ENCODE results near the gene PCBP3. TPM values are rescaled to one million over a fixed set of nuclear protein-coding genes. Genes with fewer than 3 reads are reported as not detected.

Gene PCBP3
- total RNA-seq, 1 experiment from 2014 or later: 3.7 TPM

DNA sequence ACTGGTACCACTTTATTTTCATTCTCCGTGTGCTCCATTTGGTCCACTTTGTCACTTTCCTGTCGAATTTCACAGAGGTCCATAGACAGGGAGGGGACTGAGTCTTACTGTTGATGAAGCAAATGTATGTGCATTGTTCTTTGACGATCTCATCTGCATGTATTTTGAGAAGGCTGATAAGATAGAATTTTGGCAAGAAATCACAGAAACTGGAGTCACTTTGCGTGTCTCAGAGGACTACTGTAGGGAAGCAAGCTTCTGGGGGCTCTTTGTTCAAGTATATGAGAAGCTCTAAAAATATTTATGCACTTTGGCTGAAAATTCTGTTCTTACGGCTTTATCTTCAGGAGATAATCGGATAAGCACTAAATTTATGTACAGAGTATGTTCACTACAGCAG, 78.1 kb downstream of the PCBP3 start:
- H3K27me3 Mint-ChIP-seq (ENCODE audit: insufficient read depth, unreplicated experiment): peaks cover 22% of the 10 kb centered on the region
- TF ChIP-seq, protein P1, sequence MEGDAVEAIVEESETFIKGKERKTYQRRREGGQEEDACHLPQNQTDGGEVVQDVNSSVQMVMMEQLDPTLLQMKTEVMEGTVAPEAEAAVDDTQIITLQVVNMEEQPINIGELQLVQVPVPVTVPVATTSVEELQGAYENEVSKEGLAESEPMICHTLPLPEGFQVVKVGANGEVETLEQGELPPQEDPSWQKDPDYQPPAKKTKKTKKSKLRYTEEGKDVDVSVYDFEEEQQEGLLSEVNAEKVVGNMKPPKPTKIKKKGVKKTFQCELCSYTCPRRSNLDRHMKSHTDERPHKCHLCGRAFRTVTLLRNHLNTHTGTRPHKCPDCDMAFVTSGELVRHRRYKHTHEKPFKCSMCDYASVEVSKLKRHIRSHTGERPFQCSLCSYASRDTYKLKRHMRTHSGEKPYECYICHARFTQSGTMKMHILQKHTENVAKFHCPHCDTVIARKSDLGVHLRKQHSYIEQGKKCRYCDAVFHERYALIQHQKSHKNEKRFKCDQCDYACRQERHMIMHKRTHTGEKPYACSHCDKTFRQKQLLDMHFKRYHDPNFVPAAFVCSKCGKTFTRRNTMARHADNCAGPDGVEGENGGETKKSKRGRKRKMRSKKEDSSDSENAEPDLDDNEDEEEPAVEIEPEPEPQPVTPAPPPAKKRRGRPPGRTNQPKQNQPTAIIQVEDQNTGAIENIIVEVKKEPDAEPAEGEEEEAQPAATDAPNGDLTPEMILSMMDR (IDR thresholded peaks at IDR 0.05; ENCODE audit: unreplicated experiment): no peak
- CTCF ChIA-PET: no interaction called here
- POLR2A ChIA-PET: interaction anchor here (1.2 kb wide), 1 partner anchor 52 kb away, joined by 4 read pairs; no protein-coding TSS in a partner anchor
- no peak overlapping the region for H3K4me3 Mint-ChIP-seq (ENCODE audit: unreplicated experiment)
- no peaks in the 10 kb centered on the region for H3K36me3 Mint-ChIP-seq (ENCODE audit: insufficient read depth, unreplicated experiment)
- H3K9me3 Mint-ChIP-seq (ENCODE audit: unreplicated experiment): no peaks in the 10 kb centered on the region
- BruUV-seq (replicated peaks): no TSS peak
- H3K4me1 Mint-ChIP-seq (ENCODE audit: insufficient read depth, unreplicated experiment): no peaks in the 10 kb centered on the region
- no peak for DNase-seq (ENCODE audit: unreplicated experiment)
- intact Hi-C loops (cut with micrococcal nuclease): no loop called here
- no peak overlapping the region for H3K27ac Mint-ChIP-seq (ENCODE audit: low read depth, unreplicated experiment)

DNA sequence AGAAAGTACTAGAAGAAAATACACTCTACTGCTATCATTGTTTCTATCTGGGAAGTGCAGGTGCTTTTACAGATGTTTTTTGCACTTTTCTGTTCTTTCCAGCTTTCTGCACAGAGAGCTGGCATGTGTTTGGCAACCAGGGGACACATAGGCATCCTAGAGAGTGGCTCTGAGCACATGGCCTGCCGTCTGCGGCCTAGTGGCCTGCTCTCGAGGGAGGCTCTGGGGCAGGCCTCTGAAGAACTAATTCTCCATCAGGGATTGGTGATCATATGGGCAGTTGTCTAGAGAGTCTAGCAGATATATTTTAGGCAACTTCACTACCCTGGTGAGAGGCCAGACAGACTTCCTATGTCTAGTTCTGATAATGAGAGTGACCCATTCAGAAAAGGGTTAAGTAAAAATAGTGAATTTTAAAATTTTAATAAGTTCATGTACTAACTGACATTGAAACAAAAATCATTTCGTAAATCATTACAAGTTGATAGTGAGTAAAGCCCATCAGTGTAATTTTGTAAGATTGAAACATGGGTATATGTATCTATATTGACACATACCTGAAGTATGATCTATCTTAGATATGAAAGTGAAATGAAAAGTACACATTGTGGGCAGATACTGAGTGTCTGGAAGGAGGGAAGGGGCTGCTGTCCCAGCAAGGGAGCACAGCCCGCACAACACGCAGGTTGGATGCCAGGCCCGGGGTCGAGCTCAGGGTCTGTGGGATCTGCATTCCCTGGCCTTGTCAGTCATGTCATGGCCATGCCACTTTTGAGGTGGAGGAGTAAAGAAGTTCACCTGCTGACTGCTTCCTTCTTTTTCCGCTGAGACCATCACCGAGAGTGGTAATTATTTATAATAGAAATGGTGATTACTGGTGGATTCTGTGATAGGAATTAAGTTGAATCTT, 79.8 kb downstream of the PCBP3 start:
- ChIA-PET POLR2A (interaction anchor here (1.2 to 1.4 kb wide), 2 partner anchors 19 to 50 kb away, joined by 4 read pairs; no protein-coding TSS in a partner anchor), CTCF (interaction anchor here (0.6 kb wide), 1 partner anchor 1271 kb away, joined by 3 read pairs; no protein-coding TSS in a partner anchor)
- TF ChIP-seq, protein P1 (IDR thresholded peaks at IDR 0.05; ENCODE audit: unreplicated experiment): no peak

DNA sequence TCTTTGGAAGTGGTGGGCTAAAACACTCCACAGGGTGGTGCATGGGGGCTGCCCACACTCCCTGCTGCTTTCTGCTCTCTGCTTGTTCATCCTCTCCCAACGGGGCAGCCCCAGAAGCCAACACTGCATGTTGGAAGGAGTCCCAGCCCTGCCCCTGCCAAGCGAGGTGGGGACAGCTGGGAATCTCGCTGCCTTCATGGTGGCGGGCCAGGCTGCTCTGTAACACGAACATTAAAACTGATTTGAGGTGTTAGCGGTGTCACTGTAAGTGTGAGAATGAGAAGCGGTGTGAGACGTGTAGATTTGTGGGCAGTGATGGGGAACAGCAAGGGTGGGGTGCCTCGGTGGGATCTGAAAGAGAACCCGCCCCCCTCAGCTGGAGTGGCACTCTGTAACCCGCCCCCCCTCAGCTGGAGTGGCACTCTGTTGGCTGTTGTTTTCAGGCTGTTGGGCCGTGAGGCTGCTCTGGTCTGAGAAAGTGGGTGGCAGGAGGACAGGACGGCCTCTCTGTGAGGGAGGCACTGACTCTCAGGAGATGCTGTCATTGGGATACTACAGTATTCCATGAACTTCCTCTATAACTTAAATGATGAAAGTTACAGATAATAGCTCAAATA, 80.9 kb downstream of the PCBP3 start:
- intact Hi-C loops (cut with micrococcal nuclease): no loop called here
- no peaks in the 10 kb centered on the region for H3K4me1 Mint-ChIP-seq (ENCODE audit: insufficient read depth, unreplicated experiment)
- TF ChIP-seq, protein P1 (IDR thresholded peaks at IDR 0.05; ENCODE audit: unreplicated experiment): no peak
- H3K27ac Mint-ChIP-seq (ENCODE audit: low read depth, unreplicated experiment): no peak overlapping the region
- no peaks in the 10 kb centered on the region for H3K9me3 Mint-ChIP-seq (ENCODE audit: unreplicated experiment)
- no peaks in the 10 kb centered on the region for H3K36me3 Mint-ChIP-seq (ENCODE audit: insufficient read depth, unreplicated experiment)
- ChIA-PET CTCF (interaction anchor here (0.5 to 1.0 kb wide), 6 partner anchors 15 to 1272 kb away, joined by 3 to 6 read pairs (median 3); no protein-coding TSS in a partner anchor), POLR2A (interaction anchor here (1.4 kb wide), 1 partner anchor 18 kb away, joined by 4 read pairs; no protein-coding TSS in a partner anchor)
- no peak overlapping the region for H3K4me3 Mint-ChIP-seq (ENCODE audit: unreplicated experiment)
- DNase-seq (ENCODE audit: unreplicated experiment): no peak
- peaks cover 9% of the 10 kb centered on the region for H3K27me3 Mint-ChIP-seq (ENCODE audit: insufficient read depth, unreplicated experiment)
- BruUV-seq (replicated peaks): no TSS peak

More for the DNA sequence above, 79.8 kb downstream of the PCBP3 start:
- H3K27me3 Mint-ChIP-seq (ENCODE audit: insufficient read depth, unreplicated experiment): peaks cover 11% of the 10 kb centered on the region
- no peaks in the 10 kb centered on the region for H3K4me1 Mint-ChIP-seq (ENCODE audit: insufficient read depth, unreplicated experiment)
- intact Hi-C loops (cut with micrococcal nuclease): no loop called here
- no peak overlapping the region for H3K27ac Mint-ChIP-seq (ENCODE audit: low read depth, unreplicated experiment)
- DNase-seq (ENCODE audit: unreplicated experiment): no peak
- no peaks in the 10 kb centered on the region for H3K9me3 Mint-ChIP-seq (ENCODE audit: unreplicated experiment)
- BruUV-seq (replicated peaks): no TSS peak
- no peaks in the 10 kb centered on the region for H3K36me3 Mint-ChIP-seq (ENCODE audit: insufficient read depth, unreplicated experiment)
- H3K4me3 Mint-ChIP-seq (ENCODE audit: unreplicated experiment): no peak overlapping the region
